MM.1S (cell line): ENCODE measurements around the gene TMEM204.

ENCODE experiments used
- DNase-seq: peaks from one replicate; pipeline ENCODE4 v3.0.0-alpha.2; 2015
- H2AFZ ChIP-seq: fragments of 300-600 bp; sonication (generic); 2 replicates; pipeline ENCODE4 v1.6.0; 2016; ENCODE audit warnings: antibody characterized with exemption, low read length
- H3F3A ChIP-seq: fragments of 300-600 bp; sonication (generic); 2 replicates; pipeline ENCODE4 v1.6.1; 2016; ENCODE audit warnings: mild to moderate bottlenecking, antibody characterized with exemption, low read length, moderate library complexity, mixed read lengths; ENCODE audit not compliant: insufficient read depth
- H3K27ac ChIP-seq: fragments of 300-600 bp; sonication (generic); 2 replicates; pipeline ENCODE4 v1.5.1; 2016; ENCODE audit warnings: mild to moderate bottlenecking, low read length
- H3K27me3 ChIP-seq: fragments of 300-600 bp; sonication (generic); replicated peaks from 2 replicates; pipeline ENCODE4 v1.6.0; 2016; ENCODE audit warnings: low read length; ENCODE audit not compliant: insufficient read depth
- H3K36me3 ChIP-seq: fragments of 300-600 bp; sonication (generic); replicated peaks from 2 replicates; pipeline ENCODE4 v1.6.1; 2016; ENCODE audit warnings: mild to moderate bottlenecking, low read length, mixed read lengths; ENCODE audit not compliant: insufficient read depth
- H3K4me1 ChIP-seq: fragments of 300-600 bp; sonication (generic); 2 replicates; pipeline ENCODE4 v1.6.1; 2016; ENCODE audit warnings: low read length, mixed read lengths
- H3K4me2 ChIP-seq: fragments of 300-600 bp; sonication (generic); 2 replicates; pipeline ENCODE4 v1.6.0; 2016; ENCODE audit warnings: low read depth, low read length
- H3K4me3 ChIP-seq: fragments of 300-600 bp; sonication (generic); 2 replicates; pipeline ENCODE4 v1.5.1; 2016; ENCODE audit warnings: low read length, mixed read lengths
- H3K79me2 ChIP-seq: fragments of 300-600 bp; sonication (generic); 2 replicates; pipeline ENCODE4 v1.6.1; 2016; ENCODE audit warnings: mixed run types, low read length, mixed read lengths
- H3K9ac ChIP-seq: fragments of 300-600 bp; sonication (generic); 2 replicates; pipeline ENCODE4 v1.6.1; 2016; ENCODE audit warnings: low read length, mixed read lengths
- H3K9me2 ChIP-seq: fragments of 300-600 bp; sonication (generic); replicated peaks from 2 replicates; pipeline ENCODE4 v1.6.1; 2016; ENCODE audit warnings: mild to moderate bottlenecking, low read length, mixed read lengths; ENCODE audit not compliant: insufficient read depth
- H3K9me3 ChIP-seq: fragments of 300-600 bp; sonication (generic); replicated peaks from 2 replicates; pipeline ENCODE4 v1.6.1; 2016; ENCODE audit warnings: mild to moderate bottlenecking, low read length, mixed read lengths; ENCODE audit not compliant: insufficient read depth
- H4K20me1 ChIP-seq: fragments of 300-600 bp; sonication (generic); 2 replicates; pipeline ENCODE4 v1.6.1; 2016; ENCODE audit warnings: mild to moderate bottlenecking, low read length, moderate library complexity, mixed read lengths; ENCODE audit not compliant: insufficient read depth
- EZH2 ChIP-seq: fragments of 300-600 bp; sonication (generic); optimal IDR thresholded peaks from 2 replicates; pipeline ENCODE3; 2017; ENCODE audit warnings: low read depth, mild to moderate bottlenecking, antibody characterized with exemption, low read length, mixed read lengths
- EZH2phosphoT487 ChIP-seq: fragments of 300-600 bp; sonication (generic); IDR thresholded peaks from 2 replicates; pipeline ENCODE4 v1.6.1; 2018; ENCODE audit warnings: antibody characterized with exemption, low read length
- TF ChIP-seq, protein P1 (sequence below): fragments of 300-600 bp; sonication (generic); IDR thresholded peaks from 2 replicates; pipeline ENCODE4 v1.5.1; 2016; ENCODE audit warnings: antibody characterized with exemption, low read length, mixed read lengths

Gene TMEM204

DNA sequence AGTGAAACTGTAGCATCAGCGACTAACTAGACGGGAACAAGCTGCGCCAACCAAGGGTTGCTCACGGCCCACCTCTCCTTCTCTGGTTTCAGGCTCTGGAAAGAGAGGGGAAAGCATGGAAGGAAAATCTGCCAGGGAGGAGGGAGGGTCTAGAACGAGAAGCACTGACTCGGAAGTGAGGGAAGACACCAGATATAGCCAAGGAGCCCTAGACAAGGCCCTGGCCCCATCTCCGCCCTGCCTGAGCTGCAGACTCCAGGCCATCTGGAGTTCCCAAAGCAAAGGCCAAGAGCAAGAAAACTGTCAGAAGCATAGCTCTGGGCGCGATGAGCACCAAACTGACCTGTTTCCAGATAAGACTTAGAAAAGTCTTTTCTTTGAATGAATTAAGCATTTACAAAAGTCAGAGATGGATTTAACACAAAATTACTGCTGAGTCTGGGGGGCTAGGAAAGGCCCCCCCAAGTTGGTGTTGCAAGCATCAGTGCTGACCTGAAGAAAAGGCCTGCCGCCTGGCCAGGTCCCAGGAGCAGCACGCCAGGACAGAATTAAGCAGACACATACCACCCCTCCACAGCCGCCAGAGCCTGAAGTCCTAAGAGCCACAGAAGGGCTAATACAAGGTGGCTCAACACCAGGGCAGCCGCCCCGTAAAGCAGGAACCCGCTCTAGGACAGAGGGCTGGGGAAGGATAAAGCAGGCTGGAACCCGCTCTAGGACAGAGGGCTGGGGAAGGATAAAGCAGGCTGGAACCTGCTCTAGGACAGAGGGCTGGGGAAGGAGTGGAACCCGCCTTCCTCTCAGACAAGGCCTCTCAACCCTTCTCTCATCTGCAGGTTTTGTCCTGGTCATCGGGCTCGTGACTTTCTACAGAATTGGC, 20.7 kb downstream of the TMEM204 start:
- no peaks in the 10 kb centered on the region for H3K27me3 ChIP-seq

DNA sequence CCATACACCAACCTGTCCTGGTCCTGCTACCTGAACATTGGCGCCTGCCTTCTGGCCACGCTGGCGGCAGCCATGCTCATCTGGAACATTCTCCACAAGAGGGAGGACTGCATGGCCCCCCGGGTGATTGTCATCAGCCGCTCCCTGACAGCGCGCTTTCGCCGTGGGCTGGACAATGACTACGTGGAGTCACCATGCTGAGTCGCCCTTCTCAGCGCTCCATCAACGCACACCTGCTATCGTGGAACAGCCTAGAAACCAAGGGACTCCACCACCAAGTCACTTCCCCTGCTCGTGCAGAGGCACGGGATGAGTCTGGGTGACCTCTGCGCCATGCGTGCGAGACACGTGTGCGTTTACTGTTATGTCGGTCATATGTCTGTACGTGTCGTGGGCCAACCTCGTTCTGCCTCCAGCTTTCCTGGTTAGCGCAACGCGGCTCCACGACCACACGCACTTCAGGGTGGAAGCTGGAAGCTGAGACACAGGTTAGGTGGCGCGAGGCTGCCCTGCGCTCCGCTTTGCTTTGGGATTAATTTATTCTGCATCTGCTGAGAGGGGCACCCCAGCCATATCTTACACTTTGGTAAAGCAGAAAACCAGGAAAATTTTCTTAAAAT, 21.5 kb downstream of the TMEM204 start:
- H2AFZ ChIP-seq: no peak overlapping the region
- no peaks in the 10 kb centered on the region for H3K36me3 ChIP-seq
- DNase-seq: no peak
- no peaks in the 10 kb centered on the region for H3K79me2 ChIP-seq
- H3K27ac ChIP-seq: no peak overlapping the region
- no peak overlapping the region for H3K4me2 ChIP-seq
- H3K9ac ChIP-seq: no peak overlapping the region
- no peaks in the 10 kb centered on the region for H3F3A ChIP-seq
- H3K4me1 ChIP-seq: no peaks in the 10 kb centered on the region
- no peaks in the 10 kb centered on the region for H3K9me3 ChIP-seq
- no peaks in the 10 kb centered on the region for H3K9me2 ChIP-seq
- no peaks in the 10 kb centered on the region for H4K20me1 ChIP-seq
- TF ChIP-seq EZH2phosphoT487: no peak
- TF ChIP-seq, protein P1, sequence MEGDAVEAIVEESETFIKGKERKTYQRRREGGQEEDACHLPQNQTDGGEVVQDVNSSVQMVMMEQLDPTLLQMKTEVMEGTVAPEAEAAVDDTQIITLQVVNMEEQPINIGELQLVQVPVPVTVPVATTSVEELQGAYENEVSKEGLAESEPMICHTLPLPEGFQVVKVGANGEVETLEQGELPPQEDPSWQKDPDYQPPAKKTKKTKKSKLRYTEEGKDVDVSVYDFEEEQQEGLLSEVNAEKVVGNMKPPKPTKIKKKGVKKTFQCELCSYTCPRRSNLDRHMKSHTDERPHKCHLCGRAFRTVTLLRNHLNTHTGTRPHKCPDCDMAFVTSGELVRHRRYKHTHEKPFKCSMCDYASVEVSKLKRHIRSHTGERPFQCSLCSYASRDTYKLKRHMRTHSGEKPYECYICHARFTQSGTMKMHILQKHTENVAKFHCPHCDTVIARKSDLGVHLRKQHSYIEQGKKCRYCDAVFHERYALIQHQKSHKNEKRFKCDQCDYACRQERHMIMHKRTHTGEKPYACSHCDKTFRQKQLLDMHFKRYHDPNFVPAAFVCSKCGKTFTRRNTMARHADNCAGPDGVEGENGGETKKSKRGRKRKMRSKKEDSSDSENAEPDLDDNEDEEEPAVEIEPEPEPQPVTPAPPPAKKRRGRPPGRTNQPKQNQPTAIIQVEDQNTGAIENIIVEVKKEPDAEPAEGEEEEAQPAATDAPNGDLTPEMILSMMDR: no peak
- TF ChIP-seq EZH2: no peak
- H3K27me3 ChIP-seq: no peaks in the 10 kb centered on the region
- H3K4me3 ChIP-seq: no peak overlapping the region

More for the DNA sequence above, 20.7 kb downstream of the TMEM204 start:
- TF ChIP-seq, protein P1: no peak
- TF ChIP-seq EZH2 (no peak), EZH2phosphoT487 (no peak)
- no peaks in the 10 kb centered on the region for H3K9me2 ChIP-seq
- no peak overlapping the region for H3K27ac ChIP-seq
- no peaks in the 10 kb centered on the region for H3K36me3 ChIP-seq
- DNase-seq: no peak
- H2AFZ ChIP-seq: no peak overlapping the region
- no peak overlapping the region for H3K4me2 ChIP-seq
- H3K9ac ChIP-seq: no peak overlapping the region
- H4K20me1 ChIP-seq: no peaks in the 10 kb centered on the region
- no peaks in the 10 kb centered on the region for H3K79me2 ChIP-seq
- no peaks in the 10 kb centered on the region for H3K4me1 ChIP-seq
- no peak overlapping the region for H3K4me3 ChIP-seq
- no peaks in the 10 kb centered on the region for H3F3A ChIP-seq
- H3K9me3 ChIP-seq: no peaks in the 10 kb centered on the region

DNA sequence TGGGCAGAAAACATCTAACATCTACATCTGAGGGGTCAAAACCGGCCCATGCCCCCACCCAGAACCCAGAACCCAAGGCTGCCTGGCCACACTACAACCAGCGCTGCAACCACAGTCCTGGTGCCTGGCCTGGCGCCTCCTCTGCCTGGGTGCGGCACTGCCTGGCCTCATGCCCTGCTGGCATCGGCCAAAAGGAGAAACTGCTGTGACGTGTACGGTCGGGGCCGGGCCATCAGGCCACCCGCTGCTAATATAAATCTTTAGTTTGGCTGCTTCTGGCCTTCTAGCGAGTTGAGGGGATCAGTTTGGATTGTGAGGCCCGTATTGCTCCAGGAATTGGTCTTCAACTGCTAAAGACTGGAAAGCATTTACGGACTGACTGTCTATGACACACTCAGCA, 22.8 kb downstream of the TMEM204 start:
- Histone ChIP-seq H3F3A (no peaks in the 10 kb centered on the region), H3K79me2 (no peaks in the 10 kb centered on the region), H3K27me3 (no peaks in the 10 kb centered on the region), H3K4me3 (no peak overlapping the region), H3K9me3 (no peaks in the 10 kb centered on the region), H3K9ac (no peak overlapping the region), H3K4me2 (no peak overlapping the region), H3K9me2 (no peaks in the 10 kb centered on the region), H2AFZ (no peak overlapping the region), H3K27ac (no peak overlapping the region), H4K20me1 (no peaks in the 10 kb centered on the region), H3K36me3 (no peaks in the 10 kb centered on the region), H3K4me1 (no peaks in the 10 kb centered on the region)
- TF ChIP-seq EZH2 (no peak), EZH2phosphoT487 (no peak)
- TF ChIP-seq, protein P1: no peak
- no peak for DNase-seq
